Keratinocyte (primary cell): ENCODE results near the gene MCTP2.

Source experiments
- EZH2 ChIP-seq: IDR thresholded peaks from one replicate; pipeline ENCODE4 v1.6.1; 2012; ENCODE audit warnings: inconsistent platforms, mild to moderate bottlenecking, low read length, moderate library complexity
- TF ChIP-seq, protein P1 (sequence below), 3 experiments: IDR thresholded peaks in 1 of 3; conservative IDR thresholded peaks in 1 of 3; optimal IDR thresholded peaks in 1 of 3; 2 replicates in 2 of 3; 3 replicates in 1 of 3; pipeline versions ENCODE3 to v1.5.1; 2011; ENCODE audit warnings: low read length in 3 of 3, mild to moderate bottlenecking in 3 of 3, moderate library complexity in 2 of 3, control low read depth in 1 of 3, inconsistent platforms in 1 of 3; ENCODE audit not compliant: insufficient read depth in 2 of 3; ENCODE audit errors: extremely low read depth in 1 of 3

DNA sequence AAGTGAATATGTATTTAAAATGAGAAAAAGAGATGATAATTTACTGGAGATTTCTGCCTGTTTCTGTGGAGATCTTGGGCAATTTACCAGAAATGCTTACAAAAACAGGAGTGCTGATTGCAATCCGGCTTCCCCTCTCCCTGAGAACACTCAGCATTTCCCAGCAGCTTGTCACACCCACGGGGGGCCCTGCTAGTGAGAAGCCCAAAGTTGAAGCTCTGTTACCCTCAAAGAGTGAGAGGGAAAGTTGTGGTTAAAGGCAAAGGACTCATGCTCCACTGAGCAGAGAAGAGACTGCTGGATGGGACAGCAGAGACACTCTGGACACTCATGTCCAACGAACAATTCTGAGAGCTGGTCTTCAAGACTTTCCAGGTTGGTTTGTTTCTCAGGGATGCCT is 2.9 kb downstream of the MCTP2 start:
- TF ChIP-seq, protein P1, sequence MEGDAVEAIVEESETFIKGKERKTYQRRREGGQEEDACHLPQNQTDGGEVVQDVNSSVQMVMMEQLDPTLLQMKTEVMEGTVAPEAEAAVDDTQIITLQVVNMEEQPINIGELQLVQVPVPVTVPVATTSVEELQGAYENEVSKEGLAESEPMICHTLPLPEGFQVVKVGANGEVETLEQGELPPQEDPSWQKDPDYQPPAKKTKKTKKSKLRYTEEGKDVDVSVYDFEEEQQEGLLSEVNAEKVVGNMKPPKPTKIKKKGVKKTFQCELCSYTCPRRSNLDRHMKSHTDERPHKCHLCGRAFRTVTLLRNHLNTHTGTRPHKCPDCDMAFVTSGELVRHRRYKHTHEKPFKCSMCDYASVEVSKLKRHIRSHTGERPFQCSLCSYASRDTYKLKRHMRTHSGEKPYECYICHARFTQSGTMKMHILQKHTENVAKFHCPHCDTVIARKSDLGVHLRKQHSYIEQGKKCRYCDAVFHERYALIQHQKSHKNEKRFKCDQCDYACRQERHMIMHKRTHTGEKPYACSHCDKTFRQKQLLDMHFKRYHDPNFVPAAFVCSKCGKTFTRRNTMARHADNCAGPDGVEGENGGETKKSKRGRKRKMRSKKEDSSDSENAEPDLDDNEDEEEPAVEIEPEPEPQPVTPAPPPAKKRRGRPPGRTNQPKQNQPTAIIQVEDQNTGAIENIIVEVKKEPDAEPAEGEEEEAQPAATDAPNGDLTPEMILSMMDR (optimal IDR thresholded peaks at IDR 0.05 in 1 of 3, IDR thresholded peaks at IDR 0.05 in 1 of 3, conservative IDR thresholded peaks at IDR 0.05 in 1 of 3; ENCODE audit: extremely low read depth in 1 of 3, insufficient read depth in 2 of 3, low read length in 3 of 3) = no peak
- TF ChIP-seq EZH2 = no peak
